Prostate gland (tissue), 2 donors: ENCODE results near the gene DLX4. TPM values are rescaled to one million over a fixed set of nuclear protein-coding genes. Genes with fewer than 3 reads are reported as not detected.

ENCODE experiments used
- DNase-seq: peaks from one replicate; pipeline ENCODE4 v3.0.0-alpha.2; 2019; ENCODE audit warnings: low spot score
- H3K27ac ChIP-seq, 2 donors: fragments of 200-600 bp; sonication (generic); 2 replicates each; pipeline ENCODE4 v1.5.1; 2017 to 2019
- H3K27me3 ChIP-seq: fragments of 200-600 bp; sonication (generic); replicated peaks from 2 replicates; pipeline ENCODE4 v1.5.1; 2019; ENCODE audit not compliant: insufficient read depth
- H3K36me3 ChIP-seq, 2 donors: fragments of 200-600 bp; sonication (generic); 1 replicate in 1 of 2; 2 replicates in 1 of 2; pipeline versions ENCODE4 v1.5.1 to v1.8.1; 2017 to 2019
- H3K4me1 ChIP-seq: fragments of 200-600 bp; sonication (generic); replicated peaks from 2 replicates; pipeline ENCODE4 v1.5.1; 2019
- H3K4me3 ChIP-seq, 2 donors: fragments of 200-600 bp; sonication (generic); 2 replicates each; pipeline ENCODE4 v1.5.1; 2017 to 2019
- H3K9me3 ChIP-seq: fragments of 200-600 bp; sonication (generic); 2 replicates; pipeline ENCODE4 v1.5.1; 2017
- CTCF ChIP-seq, 4 experiments: fragments of 200-600 bp in 2 of 4; fragments of 450-650 bp in 2 of 4; sonication (generic) in 2 of 4; IDR thresholded peaks; 1 replicate in 3 of 4; 2 replicates in 1 of 4; pipeline ENCODE4 v1.5.1; 2016 to 2019; ENCODE audit warnings: antibody characterized with exemption in 4 of 4, mild to moderate bottlenecking in 2 of 4, moderate library complexity in 2 of 4
- POLR2A ChIP-seq: fragments of 450-650 bp; IDR thresholded peaks from one replicate; pipeline ENCODE4 v1.6.1; 2016; ENCODE audit warnings: antibody characterized with exemption, mild to moderate bottlenecking
- POLR2AphosphoS5 ChIP-seq: sonication (generic); formaldehyde crosslinking; IDR thresholded peaks from one replicate; pipeline ENCODE4 v1.6.1; 2017; ENCODE audit warnings: antibody characterized with exemption
- WGBS: methylation state at CpG from one replicate; pipeline ENCODE4 v1.1.5; 2018; 5-methylcytosine and 5-hydroxymethylcytosine counted together
- intact Hi-C: fragments of 100-400 bp; cut with DNase I; formaldehyde crosslinking; loops from one replicate; pipeline ENCODE4 v1.14.2; 2022
- total RNA-seq, 2 donors: library from RNA; depleted of rRNA; stranded (reverse); fragments of >200 nt; gene quantifications; one replicate each; pipeline ENCODE4 v1.1.0, GENCODE V29; 2016

Gene DLX4
- total RNA-seq, 2 donors from 2014 or later = not detected

GRCh38 chr17:49936386-49936785 is 32.6 kb upstream of the DLX4 start:
- no peak for DNase-seq

GRCh38 chr17:49939318-49939717 is 29.7 kb upstream of the DLX4 start:
- Histone ChIP-seq H3K36me3 (no peaks in the 10 kb centered on the region), H3K4me3 (no peak overlapping the region), H3K4me1 (no peaks in the 10 kb centered on the region), H3K27me3 (peaks cover 2% of the 10 kb centered on the region), H3K9me3 (no peaks in the 10 kb centered on the region), H3K27ac (no peak overlapping the region)
- intact Hi-C loops = no loop called here
- DNase-seq = no peak
- 82% methylated on average over 7 of the region's 7 CpGs for WGBS
- TF ChIP-seq CTCF (IDR thresholded peaks at IDR 0.05) = no peak
- no peak for TF ChIP-seq POLR2AphosphoS5
- no peak for TF ChIP-seq POLR2A

More at GRCh38 chr17:49936386-49936785, 32.6 kb upstream of the DLX4 start:
- no peak for TF ChIP-seq POLR2AphosphoS5
- TF ChIP-seq POLR2A = no peak
- TF ChIP-seq CTCF (IDR thresholded peaks at IDR 0.05) = no peak
- intact Hi-C loops = no loop called here
- H3K4me1 ChIP-seq = no peaks in the 10 kb centered on the region
- WGBS = 95% methylated on average over 9 of the region's 9 CpGs
- no peaks in the 10 kb centered on the region for H3K9me3 ChIP-seq
- no peaks in the 10 kb centered on the region for H3K36me3 ChIP-seq
- no peak overlapping the region for H3K27ac ChIP-seq
- peaks cover 1% of the 10 kb centered on the region for H3K27me3 ChIP-seq
- H3K4me3 ChIP-seq = no peak overlapping the region

GRCh38 chr17:49941427-49941826 is 27.6 kb upstream of the DLX4 start:
- intact Hi-C loops = no loop called here
- H3K4me3 ChIP-seq = no peak overlapping the region
- H3K4me1 ChIP-seq = no peaks in the 10 kb centered on the region
- WGBS = 66% methylated on average over 10 of the region's 10 CpGs
- no peaks in the 10 kb centered on the region for H3K36me3 ChIP-seq
- H3K27ac ChIP-seq = no peak overlapping the region
- no peaks in the 10 kb centered on the region for H3K9me3 ChIP-seq
- DNase-seq = no peak
- H3K27me3 ChIP-seq = peaks cover 2% of the 10 kb centered on the region
- no peak for TF ChIP-seq POLR2A
- TF ChIP-seq CTCF (IDR thresholded peaks at IDR 0.05) = no peak
- TF ChIP-seq POLR2AphosphoS5 = no peak

GRCh38 chr17:49942947-49943346 is 26.0 kb upstream of the DLX4 start:
- WGBS = 95% methylated on average over 5 of the region's 5 CpGs
- peaks cover 2% of the 10 kb centered on the region for H3K27me3 ChIP-seq
- H3K36me3 ChIP-seq = no peaks in the 10 kb centered on the region
- TF ChIP-seq POLR2A (no peak), CTCF (IDR thresholded peaks at IDR 0.05) (no peak), POLR2AphosphoS5 (no peak)
- intact Hi-C loops = no loop called here
- no peak overlapping the region for H3K4me3 ChIP-seq
- no peaks in the 10 kb centered on the region for H3K4me1 ChIP-seq
- no peak for DNase-seq
- no peak overlapping the region for H3K27ac ChIP-seq
- no peaks in the 10 kb centered on the region for H3K9me3 ChIP-seq

- Histone ChIP-seq H3K4me3 (no peak overlapping the region), H3K9me3 (no peaks in the 10 kb centered on the region), H3K27me3 (peaks cover 2% of the 10 kb centered on the region), H3K27ac (no peak overlapping the region), H3K36me3 (no peaks in the 10 kb centered on the region), H3K4me1 (no peaks in the 10 kb centered on the region)
- WGBS = 37% methylated on average over 26 of the region's 26 CpGs
- TF ChIP-seq CTCF (IDR thresholded peaks at IDR 0.05) (no peak), POLR2AphosphoS5 (no peak), POLR2A (no peak)
- intact Hi-C loops = no loop called here
- DNase-seq = no peak
Measured at GRCh38 chr17:49944273-49944870, 24.6 kb upstream of the DLX4 start.
